ENCODE results near the gene TMED1.

The TMED1 gene

GRCh38 chr19:10826846-10827245 is 9.2 kb downstream of the TMED1 start:
- no peak for TF ChIP-seq CTCF (IDR thresholded peaks at IDR 0.05; ENCODE audit: extremely low read depth, missing control alignments)
- no peak for DNase-seq (ENCODE audit: low spot score)

GRCh38 chr19:10826231-10826630 is 9.8 kb downstream of the TMED1 start:
- no peak for DNase-seq (ENCODE audit: low spot score)
- TF ChIP-seq CTCF (IDR thresholded peaks at IDR 0.05; ENCODE audit: extremely low read depth, missing control alignments) = no peak

GRCh38 chr19:10823690-10824089 is 12.3 kb downstream of the TMED1 start:
- TF ChIP-seq CTCF (IDR thresholded peaks at IDR 0.05; ENCODE audit: extremely low read depth, missing control alignments) = no peak
- no peak for DNase-seq (ENCODE audit: low spot score)

- TF ChIP-seq CTCF (IDR thresholded peaks at IDR 0.05; ENCODE audit: extremely low read depth, missing control alignments) = no peak
- no peak for DNase-seq (ENCODE audit: low spot score)
Measured at GRCh38 chr19:10820173-10820572, 15.8 kb downstream of the TMED1 start.

GRCh38 chr19:10819124-10820060 is 16.6 kb downstream of the TMED1 start:
- TF ChIP-seq CTCF (IDR thresholded peaks at IDR 0.05; ENCODE audit: extremely low read depth, missing control alignments) = no peak
- DNase-seq (ENCODE audit: low spot score) = no peak

GRCh38 chr19:10818301-10819123 is 17.5 kb downstream of the TMED1 start:
- no peak for TF ChIP-seq CTCF (IDR thresholded peaks at IDR 0.05; ENCODE audit: extremely low read depth, missing control alignments)
- no peak for DNase-seq (ENCODE audit: low spot score)

Data from GM20000 (cell line).